Measurements from ENCODE around the gene KHDRBS2. TPM values are rescaled to one million over a fixed set of nuclear protein-coding genes. Genes with fewer than 3 reads are reported as not detected.

KHDRBS2 gene
- total and polyA plus RNA-seq, 2 donors (not counting 3 experiments of a cell fraction or from before 2014, with no cell fraction given) = not detected

DNA sequence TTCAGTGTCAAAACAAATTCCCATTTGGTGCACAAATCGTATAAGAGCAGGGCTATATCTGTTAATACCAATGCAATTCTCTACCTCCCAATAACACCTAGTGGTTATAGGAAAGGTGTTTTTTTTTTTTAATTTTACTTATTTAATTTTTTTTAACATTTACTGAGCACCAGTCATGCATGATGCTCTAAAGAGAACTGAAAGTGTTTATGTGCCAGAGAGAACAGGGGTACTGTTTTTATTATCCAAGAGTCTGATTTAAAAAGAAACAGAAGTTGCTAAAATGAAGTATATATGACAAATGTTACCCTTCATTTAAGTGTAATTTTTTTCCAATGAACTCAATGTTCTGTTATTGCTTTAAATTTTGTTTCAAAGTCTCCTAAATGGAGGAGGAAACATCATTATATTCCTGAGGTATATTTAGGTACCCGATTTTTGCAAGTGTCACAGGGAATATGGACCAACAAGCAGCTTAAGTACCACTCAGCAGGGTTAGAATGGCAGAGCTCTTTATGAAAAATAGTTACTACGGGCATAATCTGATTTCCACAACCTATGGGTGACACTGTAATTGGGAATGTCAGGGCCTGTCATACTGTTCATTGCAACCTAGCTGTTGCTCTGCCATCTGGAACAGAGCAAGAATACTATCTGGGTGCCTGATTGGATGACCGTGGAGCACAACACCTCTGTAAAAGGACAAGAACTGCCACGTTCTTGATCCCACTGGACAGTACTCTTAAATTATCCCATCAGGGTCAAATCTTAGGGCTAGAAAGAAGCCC is 195.4 kb downstream of the KHDRBS2 start:
- TF ChIP-seq MYC (IDR thresholded peaks at IDR 0.05; ENCODE audit: low read depth, low read length) (no peak), JUN (IDR thresholded peaks at IDR 0.05; ENCODE audit: borderline replicate concordance, insufficient read depth, insufficient read length, low read depth) (no peak), POLR2AphosphoS5 (IDR thresholded peaks at IDR 0.05; ENCODE audit: insufficient read depth, low read depth, low read length) (no peak), EZH2 (IDR thresholded peaks at IDR 0.05; ENCODE audit: borderline replicate concordance, low read depth, low read length, severe bottlenecking) (no peak), FOS (IDR thresholded peaks at IDR 0.05; ENCODE audit: borderline replicate concordance, insufficient read depth, low read length) (no peak), GATA2 (IDR thresholded peaks at IDR 0.05; ENCODE audit: insufficient read depth, insufficient read length, low read depth, low read length) (no peak), POLR2A (IDR thresholded peaks at IDR 0.05; ENCODE audit: low read depth, low read length) (no peak)
- TF ChIP-seq, protein P1, sequence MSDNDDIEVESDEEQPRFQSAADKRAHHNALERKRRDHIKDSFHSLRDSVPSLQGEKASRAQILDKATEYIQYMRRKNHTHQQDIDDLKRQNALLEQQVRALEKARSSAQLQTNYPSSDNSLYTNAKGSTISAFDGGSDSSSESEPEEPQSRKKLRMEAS (IDR thresholded peaks at IDR 0.05; ENCODE audit: insufficient read depth, insufficient read length) = no peak
- TF ChIP-seq, protein P2, sequence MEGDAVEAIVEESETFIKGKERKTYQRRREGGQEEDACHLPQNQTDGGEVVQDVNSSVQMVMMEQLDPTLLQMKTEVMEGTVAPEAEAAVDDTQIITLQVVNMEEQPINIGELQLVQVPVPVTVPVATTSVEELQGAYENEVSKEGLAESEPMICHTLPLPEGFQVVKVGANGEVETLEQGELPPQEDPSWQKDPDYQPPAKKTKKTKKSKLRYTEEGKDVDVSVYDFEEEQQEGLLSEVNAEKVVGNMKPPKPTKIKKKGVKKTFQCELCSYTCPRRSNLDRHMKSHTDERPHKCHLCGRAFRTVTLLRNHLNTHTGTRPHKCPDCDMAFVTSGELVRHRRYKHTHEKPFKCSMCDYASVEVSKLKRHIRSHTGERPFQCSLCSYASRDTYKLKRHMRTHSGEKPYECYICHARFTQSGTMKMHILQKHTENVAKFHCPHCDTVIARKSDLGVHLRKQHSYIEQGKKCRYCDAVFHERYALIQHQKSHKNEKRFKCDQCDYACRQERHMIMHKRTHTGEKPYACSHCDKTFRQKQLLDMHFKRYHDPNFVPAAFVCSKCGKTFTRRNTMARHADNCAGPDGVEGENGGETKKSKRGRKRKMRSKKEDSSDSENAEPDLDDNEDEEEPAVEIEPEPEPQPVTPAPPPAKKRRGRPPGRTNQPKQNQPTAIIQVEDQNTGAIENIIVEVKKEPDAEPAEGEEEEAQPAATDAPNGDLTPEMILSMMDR (IDR thresholded peaks at IDR 0.05; ENCODE audit: extremely low read depth in 1 of 2, insufficient read depth in 1 of 2, low read depth in 1 of 2, low read length in 2 of 2) = no peak
- no peak for FAIRE-seq
- H3K4me3 ChIP-seq (replicated peaks in 1 of 3; ENCODE audit: insufficient read depth in 1 of 3, low read depth in 1 of 3, low read length in 3 of 3) = no peak overlapping the region
- dilution Hi-C loops (cut with MboI; ENCODE audit: extremely low pct_ligation_motif_present, low sequenced_read_pairs) (no loop called here), intact Hi-C loops (cut with micrococcal nuclease) (no loop called here)
- no peak overlapping the region for H3K27ac ChIP-seq (ENCODE audit: insufficient read depth, low read depth, low read length)
- H3K79me2 ChIP-seq (ENCODE audit: control insufficient read depth, insufficient read depth, low read length) = no peaks in the 10 kb centered on the region
- CTCF ChIA-PET = no interaction called here
- DNase-seq (ENCODE audit: low read depth, low spot score) = no peak
- no peaks in the 10 kb centered on the region for H4K20me1 ChIP-seq (replicated peaks; ENCODE audit: control insufficient read depth, extremely low read depth, insufficient read depth, low read length)
- no peak overlapping the region for H2AFZ ChIP-seq (ENCODE audit: low read depth, low read length)
- H3K9me3 ChIP-seq (replicated peaks; ENCODE audit: control insufficient read depth, insufficient read depth, low read length) = no peaks in the 10 kb centered on the region
- no peaks in the 10 kb centered on the region for H3K4me1 ChIP-seq (ENCODE audit: control insufficient read depth, extremely low read depth, insufficient read depth, low read length)
- no peak overlapping the region for H3K4me2 ChIP-seq (ENCODE audit: insufficient read depth, low read length)
- no peaks in the 10 kb centered on the region for H3K9me1 ChIP-seq (replicated peaks; ENCODE audit: control insufficient read depth, extremely low read depth, insufficient read depth, low read length)
- H3K27me3 ChIP-seq (ENCODE audit: control insufficient read depth in 2 of 2, insufficient read depth in 2 of 2, low read length in 2 of 2) = no peaks in the 10 kb centered on the region
- POLR2A ChIA-PET = no interaction called here
- BruUV-seq (replicated peaks) = no TSS peak
- no peak overlapping the region for H3K9ac ChIP-seq (replicated peaks; ENCODE audit: extremely low read depth, insufficient read depth, low read length)
- H3K36me3 ChIP-seq (ENCODE audit: control insufficient read depth in 2 of 2, extremely low read depth in 1 of 2, insufficient read depth in 2 of 2, low read length in 2 of 2) = no peaks in the 10 kb centered on the region

All from endothelial cell of umbilical vein (primary cell).